GM12874 (cell line): Measurements from ENCODE around the gene RANGRF.

Experiments used
- TF ChIP-seq, protein P1 (sequence below): IDR thresholded peaks from 2 replicates; pipeline ENCODE4 v1.5.1; 2011; ENCODE audit warnings: low read depth, mild to moderate bottlenecking, control low read depth, low read length, moderate library complexity; ENCODE audit not compliant: insufficient read depth

RANGRF gene

DNA sequence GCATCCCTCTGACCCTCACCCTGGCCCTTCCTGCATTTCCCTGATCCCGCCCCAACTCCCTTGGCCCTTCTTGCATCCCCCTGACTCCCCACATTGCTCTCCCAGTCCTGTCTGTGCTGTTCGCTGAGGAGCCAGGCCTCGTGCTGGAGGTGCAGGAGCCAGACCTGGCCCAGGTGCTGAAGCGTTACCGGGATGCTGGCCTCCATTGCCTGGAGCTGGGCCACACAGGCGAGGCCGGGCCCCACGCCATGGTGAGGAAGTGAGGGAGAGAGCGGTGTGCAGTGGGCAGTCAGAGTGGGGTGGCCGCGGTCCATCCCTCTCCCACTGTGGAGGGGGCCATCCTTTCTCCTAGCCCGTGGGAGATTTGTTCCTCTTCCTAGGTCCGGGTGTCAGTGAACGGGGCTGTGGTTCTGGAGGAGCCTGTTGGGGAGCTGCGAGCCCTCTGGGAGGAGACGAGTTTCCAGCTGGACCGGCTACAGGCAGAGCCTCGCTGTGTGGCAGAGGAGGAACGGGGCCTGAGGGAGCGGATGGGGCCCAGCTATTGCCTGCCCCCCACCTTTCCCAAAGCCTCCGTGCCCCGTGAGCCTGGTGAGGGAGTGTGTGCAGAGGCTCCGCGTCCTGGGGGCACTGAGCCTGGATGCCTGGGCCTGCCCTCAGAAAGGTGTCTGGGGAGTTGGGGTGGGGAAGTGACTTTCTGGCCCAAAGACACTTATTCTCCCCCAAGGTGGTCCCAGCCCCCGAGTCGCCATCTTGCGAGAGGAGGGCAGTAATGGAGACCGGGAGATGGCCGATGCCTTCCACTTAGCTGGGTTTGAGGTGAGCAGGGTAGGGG, 21.6 kb upstream of the RANGRF start:
- TF ChIP-seq, protein P1, sequence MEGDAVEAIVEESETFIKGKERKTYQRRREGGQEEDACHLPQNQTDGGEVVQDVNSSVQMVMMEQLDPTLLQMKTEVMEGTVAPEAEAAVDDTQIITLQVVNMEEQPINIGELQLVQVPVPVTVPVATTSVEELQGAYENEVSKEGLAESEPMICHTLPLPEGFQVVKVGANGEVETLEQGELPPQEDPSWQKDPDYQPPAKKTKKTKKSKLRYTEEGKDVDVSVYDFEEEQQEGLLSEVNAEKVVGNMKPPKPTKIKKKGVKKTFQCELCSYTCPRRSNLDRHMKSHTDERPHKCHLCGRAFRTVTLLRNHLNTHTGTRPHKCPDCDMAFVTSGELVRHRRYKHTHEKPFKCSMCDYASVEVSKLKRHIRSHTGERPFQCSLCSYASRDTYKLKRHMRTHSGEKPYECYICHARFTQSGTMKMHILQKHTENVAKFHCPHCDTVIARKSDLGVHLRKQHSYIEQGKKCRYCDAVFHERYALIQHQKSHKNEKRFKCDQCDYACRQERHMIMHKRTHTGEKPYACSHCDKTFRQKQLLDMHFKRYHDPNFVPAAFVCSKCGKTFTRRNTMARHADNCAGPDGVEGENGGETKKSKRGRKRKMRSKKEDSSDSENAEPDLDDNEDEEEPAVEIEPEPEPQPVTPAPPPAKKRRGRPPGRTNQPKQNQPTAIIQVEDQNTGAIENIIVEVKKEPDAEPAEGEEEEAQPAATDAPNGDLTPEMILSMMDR: no peak

DNA sequence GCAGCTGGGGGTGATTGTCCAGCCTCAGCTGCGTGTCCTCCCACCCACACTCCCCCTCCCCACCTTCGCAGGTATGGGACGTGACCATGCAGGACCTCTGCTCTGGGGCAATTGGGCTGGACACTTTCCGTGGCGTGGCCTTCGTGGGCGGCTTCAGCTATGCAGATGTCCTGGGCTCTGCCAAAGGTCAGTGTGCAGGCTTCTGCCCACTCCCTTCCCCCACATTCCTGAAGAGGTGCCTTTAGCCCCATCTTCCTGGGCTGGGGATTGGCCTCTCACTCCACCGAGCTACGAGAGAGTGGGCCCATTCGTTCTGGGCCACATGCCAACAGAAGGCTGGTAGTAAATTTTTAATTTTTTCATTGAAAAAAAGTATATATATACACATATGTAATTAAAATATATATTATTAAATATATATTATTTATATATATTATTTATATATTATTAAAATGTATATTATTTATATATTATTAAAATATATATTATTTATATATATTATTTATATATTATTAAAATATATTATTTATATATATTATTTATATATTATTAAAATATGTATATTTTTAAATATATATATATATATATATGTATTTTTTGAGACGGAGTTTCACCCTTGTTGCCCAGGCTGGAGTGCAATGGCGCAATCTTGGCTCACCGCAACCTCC, 20.9 kb upstream of the RANGRF start:
- TF ChIP-seq, protein P1: no peak

DNA sequence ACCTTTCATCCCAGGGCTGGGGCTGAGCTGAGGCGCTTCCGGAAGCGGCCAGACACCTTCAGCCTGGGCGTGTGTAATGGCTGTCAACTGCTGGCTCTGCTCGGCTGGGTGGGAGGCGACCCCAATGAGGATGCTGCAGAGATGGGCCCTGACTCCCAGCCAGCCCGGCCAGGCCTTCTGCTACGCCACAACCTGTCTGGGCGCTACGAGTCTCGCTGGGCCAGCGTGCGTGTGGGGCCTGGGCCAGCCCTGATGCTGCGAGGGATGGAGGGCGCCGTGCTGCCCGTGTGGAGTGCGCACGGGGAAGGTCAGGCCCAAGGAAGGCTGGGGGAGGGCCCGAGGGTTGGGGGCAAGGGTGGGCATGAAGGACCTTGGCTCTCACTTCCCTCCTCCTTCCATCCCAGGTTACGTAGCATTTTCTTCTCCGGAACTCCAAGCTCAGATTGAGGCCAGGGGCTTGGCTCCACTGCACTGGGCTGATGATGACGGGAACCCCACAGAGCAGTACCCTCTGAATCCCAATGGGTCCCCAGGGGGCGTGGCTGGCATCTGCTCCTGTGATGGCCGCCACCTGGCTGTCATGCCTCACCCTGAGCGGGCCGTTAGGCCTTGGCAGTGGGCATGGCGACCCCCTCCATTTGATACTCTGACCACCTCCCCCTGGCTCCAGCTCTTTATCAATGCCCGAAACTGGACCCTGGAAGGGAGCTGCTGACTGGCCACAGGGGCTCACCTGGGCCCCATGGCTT, 19.7 kb upstream of the RANGRF start:
- TF ChIP-seq, protein P1: no peak

DNA sequence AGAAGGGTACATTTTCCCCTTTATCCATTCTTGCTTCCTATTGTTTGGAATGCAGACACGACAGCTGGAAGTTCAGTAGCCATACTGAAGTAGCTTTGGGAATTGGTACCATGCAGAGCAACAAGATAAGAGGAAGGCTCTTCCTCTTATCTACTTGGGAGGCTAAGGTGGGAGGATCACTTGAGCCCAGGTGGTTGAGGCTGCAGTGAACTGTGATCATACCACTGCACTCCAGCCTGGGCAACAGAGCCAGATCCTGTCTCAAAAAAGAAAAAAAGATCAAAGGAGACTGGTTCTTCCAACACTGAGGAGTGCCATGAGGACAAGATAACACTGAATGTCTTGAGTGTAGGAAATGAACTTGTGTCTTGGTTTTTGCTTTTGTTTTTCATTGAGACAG, 16.0 kb upstream of the RANGRF start:
- TF ChIP-seq, protein P1: no peak

DNA sequence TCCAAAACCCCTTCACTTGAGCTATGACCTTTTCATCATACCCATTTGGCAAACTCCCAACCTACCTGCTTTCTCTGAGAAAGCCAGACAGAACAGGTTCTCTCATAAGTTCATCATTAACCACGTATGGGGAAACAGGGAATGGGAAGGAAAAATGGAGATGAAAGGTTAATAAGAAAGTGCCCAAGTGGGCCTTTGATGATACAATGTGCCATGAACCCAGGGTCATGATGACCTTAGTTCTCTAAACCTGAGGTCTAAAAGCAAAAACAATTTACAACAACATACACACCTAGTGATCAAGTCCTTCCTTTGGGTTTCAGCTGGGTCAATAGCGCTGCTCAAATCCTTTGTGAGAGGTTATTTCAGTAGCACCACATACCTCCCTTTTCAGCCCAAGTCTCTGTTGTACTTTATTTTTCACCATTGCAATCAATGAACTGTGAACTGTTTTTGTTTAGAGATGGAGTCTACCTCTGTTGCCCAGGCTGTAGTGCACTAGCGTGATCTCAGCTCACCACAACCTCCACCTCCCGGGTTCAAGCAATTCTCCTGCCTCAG, 14.5 kb upstream of the RANGRF start:
- TF ChIP-seq, protein P1: no peak

DNA sequence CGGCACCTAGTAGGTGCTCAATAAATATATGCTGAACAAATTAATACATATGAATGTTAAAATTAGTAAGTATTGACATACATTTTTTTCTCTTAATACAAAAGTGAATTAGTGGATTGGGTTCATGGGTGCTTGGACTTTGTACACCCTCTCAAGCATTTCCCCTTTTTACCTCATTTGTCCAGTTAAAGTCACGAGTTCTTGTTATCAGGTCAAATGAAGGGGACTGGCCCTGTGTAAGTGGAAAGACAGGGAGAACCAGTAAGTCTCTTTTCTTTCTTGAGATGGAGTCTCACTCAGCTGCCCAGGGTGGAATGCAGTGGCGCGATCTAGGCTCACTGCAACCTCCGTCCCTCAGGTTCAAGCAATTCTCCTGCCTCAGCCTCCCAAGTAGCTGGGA, 13.7 kb upstream of the RANGRF start:
- TF ChIP-seq, protein P1: no peak
